ENCODE data around the gene RNU2-63P.

DNA sequence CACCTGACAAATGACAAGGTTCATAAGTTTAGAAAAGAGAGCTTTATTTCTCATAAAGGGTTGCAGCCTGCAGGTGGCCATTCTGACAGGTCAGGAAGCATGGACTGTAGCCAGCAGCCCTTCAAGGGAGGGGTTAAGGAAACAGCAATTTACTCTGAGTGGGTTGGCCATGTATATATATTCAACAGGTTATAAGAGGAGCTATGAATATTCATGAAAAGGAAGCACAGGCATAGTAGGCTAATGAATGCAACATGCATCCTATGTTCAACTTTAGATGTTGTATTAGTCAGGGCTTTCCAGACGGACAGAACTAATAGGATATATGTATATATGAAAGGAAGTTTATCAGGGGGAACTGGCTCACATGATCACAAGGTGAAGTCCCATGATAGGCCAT is 20.6 kb downstream of the RNU2-63P start:
- TF ChIP-seq, protein P1, sequence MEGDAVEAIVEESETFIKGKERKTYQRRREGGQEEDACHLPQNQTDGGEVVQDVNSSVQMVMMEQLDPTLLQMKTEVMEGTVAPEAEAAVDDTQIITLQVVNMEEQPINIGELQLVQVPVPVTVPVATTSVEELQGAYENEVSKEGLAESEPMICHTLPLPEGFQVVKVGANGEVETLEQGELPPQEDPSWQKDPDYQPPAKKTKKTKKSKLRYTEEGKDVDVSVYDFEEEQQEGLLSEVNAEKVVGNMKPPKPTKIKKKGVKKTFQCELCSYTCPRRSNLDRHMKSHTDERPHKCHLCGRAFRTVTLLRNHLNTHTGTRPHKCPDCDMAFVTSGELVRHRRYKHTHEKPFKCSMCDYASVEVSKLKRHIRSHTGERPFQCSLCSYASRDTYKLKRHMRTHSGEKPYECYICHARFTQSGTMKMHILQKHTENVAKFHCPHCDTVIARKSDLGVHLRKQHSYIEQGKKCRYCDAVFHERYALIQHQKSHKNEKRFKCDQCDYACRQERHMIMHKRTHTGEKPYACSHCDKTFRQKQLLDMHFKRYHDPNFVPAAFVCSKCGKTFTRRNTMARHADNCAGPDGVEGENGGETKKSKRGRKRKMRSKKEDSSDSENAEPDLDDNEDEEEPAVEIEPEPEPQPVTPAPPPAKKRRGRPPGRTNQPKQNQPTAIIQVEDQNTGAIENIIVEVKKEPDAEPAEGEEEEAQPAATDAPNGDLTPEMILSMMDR (IDR thresholded peaks at IDR 0.05) = no peak
- TF ChIP-seq POLR2A (IDR thresholded peaks at IDR 0.05) = no peak
